SK-N-SH (cell line): ENCODE measurements around the gene NEIL3. TPM values are rescaled to one million over a fixed set of nuclear protein-coding genes. Genes with fewer than 3 reads are reported as not detected.

ENCODE experiments used
- CTCF ChIA-PET: fragments of 300-600, 350-600 bp; formaldehyde crosslinking; extraction: SDS; loops from one replicate; lab custom pipeline; 2021; lab: Yijun Ruan, JAX
- POLR2A ChIA-PET: fragments of 350-600 bp; sonication (Branson Sonifier 250); formaldehyde crosslinking; extraction: SDS; loops from one replicate; lab custom pipeline; 2020; ENCODE audit warnings: antibody characterized with exemption, inconsistent platforms; lab: Yijun Ruan, JAX
- DNase-seq: peaks from one replicate; pipeline ENCODE4 v3.0.0; 2012
- H2AFZ ChIP-seq: fragments of 200-600 bp; sonication (generic); 2 replicates; pipeline ENCODE4 v1.8.1; 2016; ENCODE audit warnings: antibody characterized with exemption, mild to moderate bottlenecking, low read depth
- H3F3A ChIP-seq: fragments of 200-600 bp; sonication (generic); replicated peaks from 2 replicates; pipeline ENCODE3; 2016; ENCODE audit warnings: antibody characterized with exemption, mild to moderate bottlenecking; ENCODE audit not compliant: insufficient read depth
- H3K27ac ChIP-seq, 2 experiments: fragments of 200-500 bp in 1 of 2; fragments of 200-600 bp in 1 of 2; sonication (Bioruptor generic) in 1 of 2; sonication (generic), shearing (Covaris generic) in 1 of 2; 2 replicates each; pipeline versions ENCODE4 v1.5.1 to v1.6.1; 2014 to 2016; ENCODE audit warnings: low read depth in 2 of 2, inconsistent platforms in 1 of 2, low read length in 1 of 2, mild to moderate bottlenecking in 1 of 2, mixed read lengths in 1 of 2
- H3K27me3 ChIP-seq: fragments of 200-600 bp; sonication (generic), shearing (Covaris generic); 2 replicates; pipeline ENCODE4 v1.6.1; 2016; ENCODE audit warnings: mixed run types; ENCODE audit not compliant: insufficient read depth
- H3K36me3 ChIP-seq, 2 experiments: fragments of 200-500 bp in 1 of 2; fragments of 200-600 bp in 1 of 2; sonication (Bioruptor generic) in 1 of 2; sonication (generic) in 1 of 2; replicated peaks in 1 of 2; 2 replicates each; pipeline versions ENCODE3 to v1.5.1; 2014 to 2016; ENCODE audit warnings: low read length in 1 of 2, mild to moderate bottlenecking in 1 of 2; ENCODE audit not compliant: insufficient read depth in 2 of 2, control insufficient read depth in 1 of 2
- H3K4me1 ChIP-seq, 2 experiments: fragments of 200-500 bp in 1 of 2; fragments of 200-600 bp in 1 of 2; sonication (Bioruptor generic) in 1 of 2; sonication (generic), shearing (Covaris generic) in 1 of 2; 2 replicates each; pipeline versions ENCODE4 v1.5.1 to v1.6.1; 2014 to 2016; ENCODE audit warnings: low read depth in 1 of 2, low read length in 1 of 2, mixed run types in 1 of 2; ENCODE audit not compliant: insufficient read depth in 2 of 2, control insufficient read depth in 1 of 2
- H3K4me2 ChIP-seq: fragments of 200-600 bp; sonication (generic), shearing (Covaris generic); 2 replicates; pipeline ENCODE4 v1.6.1; 2017; ENCODE audit warnings: mixed run types
- H3K4me3 ChIP-seq, 2 experiments: fragments of 200-500 bp in 1 of 2; fragments of 200-600 bp in 1 of 2; sonication (Bioruptor generic) in 1 of 2; sonication (generic), shearing (Covaris generic) in 1 of 2; 2 replicates each; pipeline versions ENCODE4 v1.5.1 to v1.8.1; 2014 to 2016; ENCODE audit warnings: low read depth in 2 of 2, inconsistent platforms in 1 of 2, low read length in 1 of 2, mild to moderate bottlenecking in 1 of 2, mixed read lengths in 1 of 2, moderate library complexity in 1 of 2
- H3K79me2 ChIP-seq: fragments of 200-600 bp; sonication (generic); 2 replicates; pipeline ENCODE4 v1.8.1; 2017; ENCODE audit warnings: mild to moderate bottlenecking; ENCODE audit not compliant: insufficient read depth
- H3K9ac ChIP-seq: fragments of 200-600 bp; sonication (generic); 2 replicates; pipeline ENCODE4 v1.6.1; 2017; ENCODE audit warnings: mixed run types
- H3K9me2 ChIP-seq: fragments of 200-600 bp; sonication (generic); 2 replicates; pipeline ENCODE4 v1.6.1; 2017; ENCODE audit warnings: mixed run types
- H3K9me3 ChIP-seq: fragments of 200-600 bp; sonication (generic); 2 replicates; pipeline ENCODE4 v1.6.1; 2017; ENCODE audit warnings: mixed run types, mild to moderate bottlenecking, moderate library complexity
- H4K20me1 ChIP-seq: fragments of 200-600 bp; sonication (generic); 2 replicates; pipeline ENCODE4 v1.6.1; 2017; ENCODE audit warnings: mild to moderate bottlenecking, mixed run types; ENCODE audit not compliant: insufficient read depth
- CHD2 ChIP-seq: fragments of 150-350 bp; IDR thresholded peaks from 2 replicates; pipeline ENCODE4 v1.6.1; 2018; ENCODE audit warnings: low read length; ENCODE audit not compliant: partially characterized antibody
- ELF1 ChIP-seq: IDR thresholded peaks from 2 replicates; pipeline ENCODE4 v1.4.0; 2012
- FOXJ3 ChIP-seq: sonication (generic); formaldehyde crosslinking; IDR thresholded peaks from 2 replicates; pipeline ENCODE4 v1.5.1; 2020; ENCODE audit warnings: mild to moderate bottlenecking, missing genetic modification reagents
- FOXM1 ChIP-seq: IDR thresholded peaks from 2 replicates; pipeline ENCODE4 v1.4.0; 2012; ENCODE audit warnings: low read depth, mild to moderate bottlenecking
- GABPA ChIP-seq: IDR thresholded peaks from 2 replicates; pipeline ENCODE4 v1.4.0; 2012; ENCODE audit warnings: low read depth, mild to moderate bottlenecking
- JUND ChIP-seq: IDR thresholded peaks from 2 replicates; pipeline ENCODE4 v1.4.0; 2012
- MXI1 ChIP-seq: IDR thresholded peaks from 2 replicates; pipeline ENCODE4 v1.6.1; 2012; ENCODE audit warnings: mild to moderate bottlenecking, low read depth, low read length, improper control_type of control experiment
- NRF1 ChIP-seq: IDR thresholded peaks from 2 replicates; pipeline ENCODE4 v1.6.1; 2012; ENCODE audit warnings: low read depth, mild to moderate bottlenecking, low read length
- RAD21 ChIP-seq: IDR thresholded peaks from 2 replicates; pipeline ENCODE4 v1.6.1; 2012; ENCODE audit warnings: mild to moderate bottlenecking, low read length
- RCOR1 ChIP-seq: fragments of 150-350 bp; IDR thresholded peaks from 2 replicates; pipeline ENCODE4 v1.6.1; 2017; ENCODE audit warnings: antibody characterized with exemption, low read length
- SIN3A ChIP-seq: IDR thresholded peaks from 2 replicates; pipeline ENCODE4 v1.6.1; 2012; ENCODE audit warnings: low read depth, mild to moderate bottlenecking, low read length, moderate library complexity, borderline replicate concordance
- SMC3 ChIP-seq: IDR thresholded peaks from 2 replicates; pipeline ENCODE4 v1.6.1; 2012; ENCODE audit warnings: low read depth, low read length, improper control_type of control experiment
- TCF12 ChIP-seq: IDR thresholded peaks from 2 replicates; pipeline ENCODE4 v1.4.0; 2012
- TEAD4 ChIP-seq: IDR thresholded peaks from 2 replicates; pipeline ENCODE4 v1.4.0; 2012; ENCODE audit warnings: mild to moderate bottlenecking, borderline replicate concordance; ENCODE audit not compliant: insufficient read depth
- USF1 ChIP-seq: IDR thresholded peaks from 2 replicates; pipeline ENCODE4 v1.4.0; 2012; ENCODE audit warnings: low read depth, borderline replicate concordance
- USF2 ChIP-seq: fragments of 150-350 bp; IDR thresholded peaks from 2 replicates; pipeline ENCODE4 v1.6.1; 2017; ENCODE audit warnings: antibody characterized with exemption, low read length, low read depth, borderline replicate concordance
- YY1 ChIP-seq: IDR thresholded peaks from 2 replicates; pipeline ENCODE4 v1.4.0; 2012; ENCODE audit warnings: low read depth, mild to moderate bottlenecking
- WGBS: methylation state at CpG from one replicate; pipeline ENCODE4 v1.1.6; 2017; ENCODE audit warnings: low lambda C conversion rate; 5-methylcytosine and 5-hydroxymethylcytosine counted together
- polyA plus RNA-seq, 3 experiments: library from polyadenylated mRNA; depleted of rRNA; stranded (reverse); fragments of >200 nt; gene quantifications; 2 replicates each; pipeline ENCODE4 v1.2.3, GENCODE V29; 2012
- TF ChIP-seq, protein P1 (sequence below): IDR thresholded peaks from 2 replicates; pipeline ENCODE4 v1.6.1; 2012; ENCODE audit warnings: mild to moderate bottlenecking, low read depth, low read length, moderate library complexity
- TF ChIP-seq, protein P2 (sequence below): IDR thresholded peaks from 2 replicates; pipeline ENCODE4 v1.4.0; 2012; ENCODE audit warnings: low read depth
- TF ChIP-seq, protein P3 (sequence below): IDR thresholded peaks from 2 replicates; pipeline ENCODE4 v1.4.0; 2012; ENCODE audit warnings: low read depth, borderline replicate concordance

NEIL3 gene
- polyA plus RNA-seq, 1 of the 3 experiments (the other 2 are of a cell fraction), result 3.6 TPM

DNA sequence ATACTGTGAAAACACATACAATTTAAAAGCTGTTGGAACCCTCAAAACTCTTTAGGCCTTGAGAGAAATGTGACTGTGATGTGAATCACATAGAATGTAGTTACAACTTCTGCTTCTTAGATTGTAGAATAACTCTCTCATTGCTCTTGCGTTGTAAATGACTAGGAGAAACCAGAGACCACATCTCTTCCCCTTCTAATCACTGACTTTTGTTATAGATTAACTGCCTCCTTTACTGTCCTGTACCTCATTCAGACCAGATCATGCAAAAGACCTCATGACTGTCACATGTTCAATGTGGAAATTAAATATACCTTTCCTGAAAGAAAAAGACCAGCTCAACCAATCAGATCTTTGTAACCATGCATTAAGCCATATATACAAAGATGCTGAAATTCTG, 43.2 kb upstream of the NEIL3 start (continued):
- TF ChIP-seq, protein P1, sequence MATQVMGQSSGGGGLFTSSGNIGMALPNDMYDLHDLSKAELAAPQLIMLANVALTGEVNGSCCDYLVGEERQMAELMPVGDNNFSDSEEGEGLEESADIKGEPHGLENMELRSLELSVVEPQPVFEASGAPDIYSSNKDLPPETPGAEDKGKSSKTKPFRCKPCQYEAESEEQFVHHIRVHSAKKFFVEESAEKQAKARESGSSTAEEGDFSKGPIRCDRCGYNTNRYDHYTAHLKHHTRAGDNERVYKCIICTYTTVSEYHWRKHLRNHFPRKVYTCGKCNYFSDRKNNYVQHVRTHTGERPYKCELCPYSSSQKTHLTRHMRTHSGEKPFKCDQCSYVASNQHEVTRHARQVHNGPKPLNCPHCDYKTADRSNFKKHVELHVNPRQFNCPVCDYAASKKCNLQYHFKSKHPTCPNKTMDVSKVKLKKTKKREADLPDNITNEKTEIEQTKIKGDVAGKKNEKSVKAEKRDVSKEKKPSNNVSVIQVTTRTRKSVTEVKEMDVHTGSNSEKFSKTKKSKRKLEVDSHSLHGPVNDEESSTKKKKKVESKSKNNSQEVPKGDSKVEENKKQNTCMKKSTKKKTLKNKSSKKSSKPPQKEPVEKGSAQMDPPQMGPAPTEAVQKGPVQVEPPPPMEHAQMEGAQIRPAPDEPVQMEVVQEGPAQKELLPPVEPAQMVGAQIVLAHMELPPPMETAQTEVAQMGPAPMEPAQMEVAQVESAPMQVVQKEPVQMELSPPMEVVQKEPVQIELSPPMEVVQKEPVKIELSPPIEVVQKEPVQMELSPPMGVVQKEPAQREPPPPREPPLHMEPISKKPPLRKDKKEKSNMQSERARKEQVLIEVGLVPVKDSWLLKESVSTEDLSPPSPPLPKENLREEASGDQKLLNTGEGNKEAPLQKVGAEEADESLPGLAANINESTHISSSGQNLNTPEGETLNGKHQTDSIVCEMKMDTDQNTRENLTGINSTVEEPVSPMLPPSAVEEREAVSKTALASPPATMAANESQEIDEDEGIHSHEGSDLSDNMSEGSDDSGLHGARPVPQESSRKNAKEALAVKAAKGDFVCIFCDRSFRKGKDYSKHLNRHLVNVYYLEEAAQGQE, result no peak

DNA sequence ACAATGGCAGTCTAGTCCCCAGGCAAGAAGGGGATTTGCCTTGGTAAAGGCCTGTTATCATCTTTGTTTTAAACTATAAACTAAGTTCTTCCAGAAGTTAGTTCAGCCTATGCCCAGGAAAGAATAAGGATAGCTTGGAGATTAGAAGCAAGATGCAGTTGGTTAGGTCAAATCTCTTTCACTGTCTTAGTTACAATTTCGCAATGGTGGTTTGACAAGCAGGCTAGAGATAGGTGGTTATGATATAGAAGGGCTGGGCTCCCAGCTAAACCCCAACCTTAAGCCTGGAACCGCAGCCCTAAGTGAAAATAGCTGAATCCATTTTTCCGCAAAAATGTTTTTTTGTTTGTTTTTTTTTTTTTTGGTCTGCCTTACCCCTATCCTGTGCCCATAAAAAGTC, 41.8 kb upstream of the NEIL3 start:
- Histone ChIP-seq H2AFZ (no peak overlapping the region), H3F3A (no peaks in the 10 kb centered on the region), H4K20me1 (no peaks in the 10 kb centered on the region), H3K79me2 (no peaks in the 10 kb centered on the region), H3K9me3 (no peaks in the 10 kb centered on the region), H3K4me3 (no peak overlapping the region), H3K4me1 (peaks cover 0 to 4% of the 10 kb centered on the region in 2 experiments; a peak in 2 of 4 replicates), H3K4me2 (no peak overlapping the region), H3K27ac (no peak overlapping the region), H3K36me3 (no peaks in the 10 kb centered on the region), H3K9ac (no peak overlapping the region)
- 68% methylated on average over 3 of the region's 3 CpGs for WGBS
- ChIA-PET CTCF (interaction anchor here (2.1 kb wide), 1 partner anchor 18 kb away, joined by 12 read pairs; no protein-coding TSS in a partner anchor), POLR2A (no interaction called here)
- no peak for TF ChIP-seq RAD21
- TF ChIP-seq, protein P2, sequence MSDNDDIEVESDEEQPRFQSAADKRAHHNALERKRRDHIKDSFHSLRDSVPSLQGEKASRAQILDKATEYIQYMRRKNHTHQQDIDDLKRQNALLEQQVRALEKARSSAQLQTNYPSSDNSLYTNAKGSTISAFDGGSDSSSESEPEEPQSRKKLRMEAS, result no peak
- TF ChIP-seq, protein P1, result no peak
- no peak for TF ChIP-seq MXI1
- no peak for TF ChIP-seq RCOR1
- no peak for TF ChIP-seq SMC3
- TF ChIP-seq ELF1, result no peak
- no peak for TF ChIP-seq SIN3A
- no peak for TF ChIP-seq CHD2
- no peak for TF ChIP-seq FOXJ3 (CRISPR knock-in tag)
- TF ChIP-seq NRF1, result no peak
- TF ChIP-seq, protein P3, sequence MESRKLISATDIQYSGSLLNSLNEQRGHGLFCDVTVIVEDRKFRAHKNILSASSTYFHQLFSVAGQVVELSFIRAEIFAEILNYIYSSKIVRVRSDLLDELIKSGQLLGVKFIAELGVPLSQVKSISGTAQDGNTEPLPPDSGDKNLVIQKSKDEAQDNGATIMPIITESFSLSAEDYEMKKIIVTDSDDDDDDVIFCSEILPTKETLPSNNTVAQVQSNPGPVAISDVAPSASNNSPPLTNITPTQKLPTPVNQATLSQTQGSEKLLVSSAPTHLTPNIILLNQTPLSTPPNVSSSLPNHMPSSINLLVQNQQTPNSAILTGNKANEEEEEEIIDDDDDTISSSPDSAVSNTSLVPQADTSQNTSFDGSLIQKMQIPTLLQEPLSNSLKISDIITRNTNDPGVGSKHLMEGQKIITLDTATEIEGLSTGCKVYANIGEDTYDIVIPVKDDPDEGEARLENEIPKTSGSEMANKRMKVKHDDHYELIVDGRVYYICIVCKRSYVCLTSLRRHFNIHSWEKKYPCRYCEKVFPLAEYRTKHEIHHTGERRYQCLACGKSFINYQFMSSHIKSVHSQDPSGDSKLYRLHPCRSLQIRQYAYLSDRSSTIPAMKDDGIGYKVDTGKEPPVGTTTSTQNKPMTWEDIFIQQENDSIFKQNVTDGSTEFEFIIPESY, result no peak
- no peak for TF ChIP-seq TCF12
- no peak for TF ChIP-seq JUND
- no peak for TF ChIP-seq USF2
- TF ChIP-seq YY1, result no peak
- no peak for TF ChIP-seq TEAD4
- no peak for TF ChIP-seq FOXM1
- no peak for TF ChIP-seq GABPA
- no peak for TF ChIP-seq USF1
- TF ChIP-seq, all 33 proteins: peak for 0
- Histone ChIP-seq H3K9me2 (no peaks in the 10 kb centered on the region), H3K27me3 (no peaks in the 10 kb centered on the region)
- no peak for DNase-seq
